GM23338 (cell line): Measurements from ENCODE around the gene FN3KRP. TPM values are rescaled to one million over a fixed set of nuclear protein-coding genes. Genes with fewer than 3 reads are reported as not detected.

Experiments
- ATAC-seq: fragments of 200-7000 bp; cut with Tn5 transposase; 3 replicates; pipeline ENCODE4 v1.9.1; 2020
- DNase-seq: peaks from one replicate; pipeline ENCODE4 v3.0.0-alpha.2; 2015; ENCODE audit warnings: low spot score
- H2AFZ ChIP-seq: fragments of 200-600 bp; sonication (generic); 2 replicates; pipeline ENCODE4 v1.8.0; 2016; ENCODE audit warnings: antibody characterized with exemption, mild to moderate bottlenecking, moderate library complexity
- H3F3A ChIP-seq: fragments of 200-600 bp; sonication (generic); replicated peaks from 2 replicates; pipeline ENCODE4 v1.8.0; 2017; ENCODE audit warnings: antibody characterized with exemption, mixed run types, low read depth
- H3K27ac ChIP-seq: fragments of 200-600 bp; sonication (generic); 2 replicates; pipeline ENCODE4 v1.6.1; 2016; ENCODE audit warnings: low read depth
- H3K27me3 ChIP-seq: fragments of 200-600 bp; sonication (generic); 2 replicates; pipeline ENCODE4 v1.8.0; 2016; ENCODE audit warnings: mild to moderate bottlenecking, mixed run types, moderate library complexity; ENCODE audit not compliant: insufficient read depth
- H3K36me3 ChIP-seq: fragments of 200-600 bp; sonication (generic); 2 replicates; pipeline ENCODE4 v1.8.0; 2016; ENCODE audit warnings: mild to moderate bottlenecking; ENCODE audit not compliant: insufficient read depth
- H3K4me1 ChIP-seq: fragments of 200-600 bp; sonication (generic); 2 replicates; pipeline ENCODE4 v1.8.0; 2016; ENCODE audit warnings: mild to moderate bottlenecking, moderate library complexity; ENCODE audit not compliant: insufficient read depth
- H3K4me2 ChIP-seq: fragments of 200-600 bp; sonication (generic); 2 replicates; pipeline ENCODE4 v1.7.1; 2017; ENCODE audit warnings: mixed run types
- H3K4me3 ChIP-seq: fragments of 200-600 bp; sonication (generic); 2 replicates; pipeline ENCODE4 v1.6.1; 2016; ENCODE audit warnings: mixed run types
- H3K79me2 ChIP-seq: fragments of 200-600 bp; sonication (generic); replicated peaks from 2 replicates; pipeline ENCODE4 v1.8.0; 2017; ENCODE audit warnings: mild to moderate bottlenecking; ENCODE audit not compliant: insufficient read depth
- H3K9me2 ChIP-seq: fragments of 200-600 bp; sonication (generic); 2 replicates; pipeline ENCODE4 v1.8.0; 2017; ENCODE audit not compliant: insufficient read depth
- H4K20me1 ChIP-seq: fragments of 200-600 bp; sonication (generic); replicated peaks from 2 replicates; pipeline ENCODE4 v1.8.0; 2017; ENCODE audit warnings: mild to moderate bottlenecking; ENCODE audit not compliant: insufficient read depth
- H3K27ac Mint-ChIP-seq: 2 replicates; pipeline ENCODE4 v1.8.0; 2020; ENCODE audit warnings: inconsistent platforms, mild to moderate bottlenecking, moderate library complexity, mixed read lengths
- H3K27me3 Mint-ChIP-seq: 3 replicates; pipeline ENCODE4 v1.8.0; 2022; ENCODE audit warnings: low read depth, mild to moderate bottlenecking, moderate library complexity, mixed read lengths, inconsistent platforms; ENCODE audit not compliant: insufficient read depth, poor library complexity
- H3K36me3 Mint-ChIP-seq: 3 replicates; pipeline ENCODE4 v1.8.0; 2021; ENCODE audit warnings: low read depth, mild to moderate bottlenecking, inconsistent platforms, moderate library complexity, mixed read lengths
- H3K4me1 Mint-ChIP-seq: 3 replicates; pipeline ENCODE4 v1.8.0; 2020; ENCODE audit warnings: mild to moderate bottlenecking, inconsistent platforms, mixed read lengths
- H3K4me3 Mint-ChIP-seq: 3 replicates; pipeline ENCODE4 v1.8.0; 2021; ENCODE audit warnings: moderate library complexity, mild to moderate bottlenecking, inconsistent platforms, mixed read lengths
- H3K9me3 Mint-ChIP-seq: 3 replicates; pipeline ENCODE4 v1.8.0; 2020; ENCODE audit warnings: moderate library complexity, mild to moderate bottlenecking, inconsistent platforms, mixed read lengths
- CREB1 ChIP-seq: fragments of 250-450 bp; sonication (Bioruptor Pico); IDR thresholded peaks from 2 replicates; pipeline ENCODE4 v1.5.0; 2020; ENCODE audit warnings: low read depth, mild to moderate bottlenecking, moderate library complexity
- ETS1 ChIP-seq: IDR thresholded peaks from 2 replicates; pipeline ENCODE4 v1.6.1; 2016; ENCODE audit warnings: antibody characterized with exemption
- EZH2 ChIP-seq: fragments of 200-600 bp; sonication (generic); IDR thresholded peaks from one replicate; pipeline ENCODE4 v1.8.0; 2017; ENCODE audit warnings: antibody characterized with exemption, mild to moderate bottlenecking, low read depth; ENCODE audit not compliant: unreplicated experiment
- EZH2phosphoT487 ChIP-seq: fragments of 200-600 bp; sonication (generic); IDR thresholded peaks from one replicate; pipeline ENCODE4 v1.8.1; 2018; ENCODE audit warnings: antibody characterized with exemption; ENCODE audit not compliant: unreplicated experiment
- JUNB ChIP-seq: IDR thresholded peaks from one replicate; pipeline ENCODE4 v1.6.1; 2016; ENCODE audit warnings: antibody characterized with exemption; ENCODE audit not compliant: unreplicated experiment
- NANOG ChIP-seq: IDR thresholded peaks from 2 replicates; pipeline ENCODE4 v1.6.1; 2016; ENCODE audit warnings: antibody characterized with exemption, borderline replicate concordance
- POLR2AphosphoS5 ChIP-seq: IDR thresholded peaks from 2 replicates; pipeline ENCODE4 v1.6.1; 2016; ENCODE audit warnings: antibody characterized with exemption, low read depth
- STAT1 ChIP-seq: IDR thresholded peaks from one replicate; pipeline ENCODE4 v1.6.1; 2016; ENCODE audit warnings: antibody characterized with exemption; ENCODE audit not compliant: unreplicated experiment
- ZNF114 ChIP-seq: fragments of 250-450 bp; sonication (Bioruptor Pico); IDR thresholded peaks from 2 replicates; pipeline ENCODE4 v1.5.0; 2020; ENCODE audit warnings: mild to moderate bottlenecking, moderate library complexity
- ZNF331 ChIP-seq: fragments of 250-450 bp; sonication (Bioruptor Pico); IDR thresholded peaks from 2 replicates; pipeline ENCODE4 v1.5.0; 2020; ENCODE audit warnings: low read depth, mild to moderate bottlenecking, moderate library complexity
- ZNF462 ChIP-seq: fragments of 250-450 bp; sonication (Bioruptor Pico); IDR thresholded peaks from 2 replicates; pipeline ENCODE4 v1.5.0; 2020; ENCODE audit warnings: mild to moderate bottlenecking, moderate library complexity
- polyA plus RNA-seq: library from polyadenylated mRNA; unstranded; fragments of >200 nt; fragmentation: Nextera tagmentation; extraction: Ambion mirVana; gene quantifications from 2 replicates; pipeline ENCODE4 v1.2.1, GENCODE V29; 2016
- total RNA-seq: library from RNA; depleted of rRNA; stranded (reverse); fragments of >200 nt; shearing (Covaris generic); gene quantifications from 2 replicates; pipeline ENCODE4 v1.2.3, GENCODE V29; 2014
- TF ChIP-seq, protein P1 (sequence below): IDR thresholded peaks from one replicate; pipeline ENCODE4 v1.6.1; 2018; ENCODE audit warnings: antibody characterized with exemption; ENCODE audit not compliant: unreplicated experiment
- TF ChIP-seq, protein P2 (sequence below), 2 experiments: fragments of 200-600 bp in 1 of 2; sonication (generic) in 1 of 2; conservative IDR thresholded peaks; 2 replicates each; pipeline versions ENCODE4 v1.5.1 to v1.6.1; 2016 to 2017; ENCODE audit warnings: antibody characterized with exemption in 2 of 2, low read depth in 2 of 2, mild to moderate bottlenecking in 2 of 2, moderate library complexity in 1 of 2

The FN3KRP gene
- total and polyA plus RNA-seq, 2 experiments from 2014 or later = 15.9 to 16.7 TPM

DNA sequence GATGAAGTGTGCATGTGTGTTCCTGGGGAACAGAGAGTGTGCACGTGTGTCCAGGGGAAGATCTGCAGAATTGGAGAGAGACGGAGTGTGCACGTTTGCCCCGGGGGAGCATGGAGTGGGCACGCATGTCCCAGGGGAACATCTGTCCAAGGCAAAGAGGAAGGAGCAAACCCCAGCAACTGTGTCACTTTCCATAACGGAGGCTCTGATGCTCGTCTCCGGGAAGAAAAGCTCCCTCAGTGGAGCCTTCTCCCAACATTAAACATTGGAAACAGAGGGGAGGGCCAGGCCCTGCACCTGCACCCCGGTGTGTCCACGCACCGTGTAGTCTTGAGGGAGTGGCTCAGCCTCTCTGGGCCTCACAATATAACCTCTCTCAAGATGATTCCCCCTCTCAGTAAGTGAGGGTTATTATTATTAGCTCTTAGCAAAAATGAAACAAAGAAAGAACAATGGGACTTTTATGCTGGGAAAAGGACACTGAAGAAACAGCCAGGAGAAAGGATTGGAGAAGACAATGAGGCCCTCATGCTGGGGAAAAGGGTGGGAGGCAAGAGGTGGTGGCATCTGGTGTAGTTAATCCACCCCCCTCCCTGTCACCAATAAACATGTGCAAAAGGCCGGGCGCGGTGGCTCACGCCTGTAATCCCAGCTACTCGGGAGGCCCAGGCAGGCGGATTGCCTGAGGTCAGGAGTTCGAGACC is 25.6 kb upstream of the FN3KRP start:
- Mint-ChIP-seq H3K4me3 (no peak overlapping the region), H3K4me1 (no peaks in the 10 kb centered on the region; the same call in 2 of the 3 replicates), H3K36me3 (no peaks in the 10 kb centered on the region), H3K27me3 (peaks cover 5% of the 10 kb centered on the region), H3K9me3 (no peaks in the 10 kb centered on the region; the same call in 2 of the 3 replicates), H3K27ac (no peak overlapping the region)
- H3K4me2 ChIP-seq = no peak overlapping the region
- no peak for DNase-seq
- H4K20me1 ChIP-seq = no peaks in the 10 kb centered on the region
- TF ChIP-seq ETS1 (no peak), STAT1 (no peak), POLR2AphosphoS5 (no peak), NANOG (no peak), ZNF331 (CRISPR knock-in tag) (no peak), CREB1 (CRISPR knock-in tag) (no peak), ZNF114 (CRISPR knock-in tag) (no peak), JUNB (no peak), ZNF462 (no peak), EZH2phosphoT487 (no peak), EZH2 (no peak)
- TF ChIP-seq, protein P1, sequence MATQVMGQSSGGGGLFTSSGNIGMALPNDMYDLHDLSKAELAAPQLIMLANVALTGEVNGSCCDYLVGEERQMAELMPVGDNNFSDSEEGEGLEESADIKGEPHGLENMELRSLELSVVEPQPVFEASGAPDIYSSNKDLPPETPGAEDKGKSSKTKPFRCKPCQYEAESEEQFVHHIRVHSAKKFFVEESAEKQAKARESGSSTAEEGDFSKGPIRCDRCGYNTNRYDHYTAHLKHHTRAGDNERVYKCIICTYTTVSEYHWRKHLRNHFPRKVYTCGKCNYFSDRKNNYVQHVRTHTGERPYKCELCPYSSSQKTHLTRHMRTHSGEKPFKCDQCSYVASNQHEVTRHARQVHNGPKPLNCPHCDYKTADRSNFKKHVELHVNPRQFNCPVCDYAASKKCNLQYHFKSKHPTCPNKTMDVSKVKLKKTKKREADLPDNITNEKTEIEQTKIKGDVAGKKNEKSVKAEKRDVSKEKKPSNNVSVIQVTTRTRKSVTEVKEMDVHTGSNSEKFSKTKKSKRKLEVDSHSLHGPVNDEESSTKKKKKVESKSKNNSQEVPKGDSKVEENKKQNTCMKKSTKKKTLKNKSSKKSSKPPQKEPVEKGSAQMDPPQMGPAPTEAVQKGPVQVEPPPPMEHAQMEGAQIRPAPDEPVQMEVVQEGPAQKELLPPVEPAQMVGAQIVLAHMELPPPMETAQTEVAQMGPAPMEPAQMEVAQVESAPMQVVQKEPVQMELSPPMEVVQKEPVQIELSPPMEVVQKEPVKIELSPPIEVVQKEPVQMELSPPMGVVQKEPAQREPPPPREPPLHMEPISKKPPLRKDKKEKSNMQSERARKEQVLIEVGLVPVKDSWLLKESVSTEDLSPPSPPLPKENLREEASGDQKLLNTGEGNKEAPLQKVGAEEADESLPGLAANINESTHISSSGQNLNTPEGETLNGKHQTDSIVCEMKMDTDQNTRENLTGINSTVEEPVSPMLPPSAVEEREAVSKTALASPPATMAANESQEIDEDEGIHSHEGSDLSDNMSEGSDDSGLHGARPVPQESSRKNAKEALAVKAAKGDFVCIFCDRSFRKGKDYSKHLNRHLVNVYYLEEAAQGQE = no peak
- TF ChIP-seq, protein P2, sequence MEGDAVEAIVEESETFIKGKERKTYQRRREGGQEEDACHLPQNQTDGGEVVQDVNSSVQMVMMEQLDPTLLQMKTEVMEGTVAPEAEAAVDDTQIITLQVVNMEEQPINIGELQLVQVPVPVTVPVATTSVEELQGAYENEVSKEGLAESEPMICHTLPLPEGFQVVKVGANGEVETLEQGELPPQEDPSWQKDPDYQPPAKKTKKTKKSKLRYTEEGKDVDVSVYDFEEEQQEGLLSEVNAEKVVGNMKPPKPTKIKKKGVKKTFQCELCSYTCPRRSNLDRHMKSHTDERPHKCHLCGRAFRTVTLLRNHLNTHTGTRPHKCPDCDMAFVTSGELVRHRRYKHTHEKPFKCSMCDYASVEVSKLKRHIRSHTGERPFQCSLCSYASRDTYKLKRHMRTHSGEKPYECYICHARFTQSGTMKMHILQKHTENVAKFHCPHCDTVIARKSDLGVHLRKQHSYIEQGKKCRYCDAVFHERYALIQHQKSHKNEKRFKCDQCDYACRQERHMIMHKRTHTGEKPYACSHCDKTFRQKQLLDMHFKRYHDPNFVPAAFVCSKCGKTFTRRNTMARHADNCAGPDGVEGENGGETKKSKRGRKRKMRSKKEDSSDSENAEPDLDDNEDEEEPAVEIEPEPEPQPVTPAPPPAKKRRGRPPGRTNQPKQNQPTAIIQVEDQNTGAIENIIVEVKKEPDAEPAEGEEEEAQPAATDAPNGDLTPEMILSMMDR (conservative IDR thresholded peaks at IDR 0.05; ENCODE audit: low read depth in 2 of 2) = no peak
- H3K27me3 ChIP-seq = peaks cover 6% of the 10 kb centered on the region
- H3K9me2 ChIP-seq = no peaks in the 10 kb centered on the region
- no peak overlapping the region for H3K4me3 ChIP-seq
- no peaks in the 10 kb centered on the region for H3F3A ChIP-seq
- H3K79me2 ChIP-seq = no peaks in the 10 kb centered on the region
- H3K4me1 ChIP-seq = no peaks in the 10 kb centered on the region
- no peak overlapping the region for H3K27ac ChIP-seq
- no peak overlapping the region for H2AFZ ChIP-seq
- no peaks in the 10 kb centered on the region for H3K36me3 ChIP-seq
- ATAC-seq = no peak
